SH-SY5Y (cell line): Measurements from ENCODE around the gene HOXB7.

Source experiments
- GATA2 ChIP-seq: IDR thresholded peaks from 2 replicates; pipeline ENCODE4 v1.6.1; 2011; ENCODE audit warnings: mild to moderate bottlenecking, low read depth, low read length
- GATA3 ChIP-seq: IDR thresholded peaks from 2 replicates; pipeline ENCODE4 v1.6.1; 2011; ENCODE audit warnings: low read depth, mild to moderate bottlenecking, low read length, moderate library complexity

DNA sequence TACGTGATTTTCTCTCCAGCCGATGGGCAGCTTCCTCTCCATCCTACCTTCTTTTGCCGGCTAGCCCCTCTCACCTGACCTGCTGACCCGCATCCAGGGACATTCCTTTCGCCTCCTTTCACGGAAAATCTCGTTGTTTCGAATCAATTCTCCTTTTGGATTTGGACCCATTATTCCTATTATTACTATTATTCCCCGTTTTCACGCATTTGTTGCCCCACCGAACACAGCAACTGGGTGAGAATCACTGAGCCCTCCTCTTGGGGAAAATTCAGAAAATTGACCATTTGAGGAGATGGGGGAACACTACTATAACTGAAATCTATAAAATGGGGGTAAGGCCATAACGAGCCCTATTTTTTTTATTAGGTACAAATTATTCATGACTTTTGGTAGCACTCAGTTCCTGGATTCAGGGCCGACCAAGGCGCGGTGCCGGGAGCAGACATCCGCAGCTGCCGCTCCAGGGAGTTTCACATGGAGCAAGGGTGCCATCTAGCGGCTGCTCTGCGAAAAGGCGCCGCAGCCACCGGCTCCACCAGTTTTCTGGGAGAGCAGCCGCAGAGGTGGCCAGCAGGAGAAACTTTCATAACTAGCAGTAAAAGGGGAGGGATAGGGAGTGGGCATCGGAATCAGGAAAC is 7.6 kb upstream of the HOXB7 start:
- TF ChIP-seq GATA2, result no peak
- TF ChIP-seq GATA3, result no peak
